HG02678 (cell line): ENCODE measurements around the gene LRRC8D.
"Not testable (repeated sequence)": the region's sequence is repeated elsewhere in the genome, so short reads cannot be mapped to it uniquely, and the experiment has no call there.

Experiments
- ATAC-seq: cut with Tn5 transposase; IDR thresholded peaks from one replicate; pipeline ENCODE4 v1.9.1; 2021; ENCODE audit warnings: mild to moderate bottlenecking, moderate library complexity; ENCODE audit not compliant: unreplicated experiment

The LRRC8D gene

GRCh38 chr1:89908672-89909436, 88.0 kb downstream of the LRRC8D start:
- no peak for ATAC-seq

GRCh38 chr1:89910268-89910667, 89.4 kb downstream of the LRRC8D start:
- ATAC-seq, result no peak

- ATAC-seq, result no peak
These were observed 89.9 kb downstream of the LRRC8D start for GRCh38 chr1:89910780-89911179.

- no peak for ATAC-seq
These were observed 90.6 kb downstream of the LRRC8D start for GRCh38 chr1:89911191-89911991.

- ATAC-seq, result no peak
These were observed 91.2 kb downstream of the LRRC8D start for GRCh38 chr1:89912073-89912472.

- ATAC-seq, result no peak
These were observed 92.7 kb downstream of the LRRC8D start for GRCh38 chr1:89913353-89914095.

- no peak for ATAC-seq
These were observed 96.5 kb downstream of the LRRC8D start for GRCh38 chr1:89917353-89917752.

- no peak for ATAC-seq
These were observed 97.4 kb downstream of the LRRC8D start for GRCh38 chr1:89918127-89918793.

GRCh38 chr1:89918794-89919155, 97.9 kb downstream of the LRRC8D start:
- no peak for ATAC-seq

GRCh38 chr1:89919174-89919573, 98.3 kb downstream of the LRRC8D start:
- no peak for ATAC-seq

- no peak for ATAC-seq
These were observed 102.1 kb downstream of the LRRC8D start for GRCh38 chr1:89922911-89923310.

- ATAC-seq, result no peak
These were observed 102.7 kb downstream of the LRRC8D start for GRCh38 chr1:89923517-89923916.

- ATAC-seq, result not testable (repeated sequence)
These were observed 103.2 kb downstream of the LRRC8D start for GRCh38 chr1:89924075-89924474.

GRCh38 chr1:89927049-89927448, 106.2 kb downstream of the LRRC8D start:
- ATAC-seq, result no peak

GRCh38 chr1:89927478-89927877, 106.6 kb downstream of the LRRC8D start:
- ATAC-seq, result no peak

- ATAC-seq, result no peak
These were observed 107.7 kb downstream of the LRRC8D start for GRCh38 chr1:89928506-89928905.

- ATAC-seq, result no peak
These were observed 108.7 kb downstream of the LRRC8D start for GRCh38 chr1:89929467-89930063.

GRCh38 chr1:89930579-89930978, 109.7 kb downstream of the LRRC8D start:
- ATAC-seq, result no peak

GRCh38 chr1:89931964-89932363, 111.1 kb downstream of the LRRC8D start:
- ATAC-seq, result no peak

GRCh38 chr1:89932598-89933364, 111.9 kb downstream of the LRRC8D start:
- no peak for ATAC-seq
